ENCODE measurements around the gene SMC3.

DNA sequence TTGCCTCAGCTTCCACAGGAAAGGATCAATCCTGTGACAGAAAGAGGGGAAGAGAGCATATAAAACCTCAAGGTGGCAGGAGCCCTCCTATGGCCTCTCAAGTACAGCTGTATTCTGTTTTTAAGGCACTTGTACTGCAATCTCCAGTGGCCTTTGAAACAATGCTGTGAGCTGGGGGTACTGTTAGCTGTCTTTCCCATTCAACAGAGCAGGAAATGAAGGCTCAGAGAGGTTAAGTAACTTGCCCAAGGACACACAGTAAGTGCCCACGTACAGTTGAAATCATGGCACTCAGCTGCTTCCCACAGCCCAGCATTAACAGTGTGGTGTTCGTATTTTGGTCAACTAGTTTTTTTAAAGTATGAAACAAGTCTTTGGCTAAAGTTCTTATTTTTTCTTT lies 35.8 kb upstream of the SMC3 start:
- TF ChIP-seq, protein P1, sequence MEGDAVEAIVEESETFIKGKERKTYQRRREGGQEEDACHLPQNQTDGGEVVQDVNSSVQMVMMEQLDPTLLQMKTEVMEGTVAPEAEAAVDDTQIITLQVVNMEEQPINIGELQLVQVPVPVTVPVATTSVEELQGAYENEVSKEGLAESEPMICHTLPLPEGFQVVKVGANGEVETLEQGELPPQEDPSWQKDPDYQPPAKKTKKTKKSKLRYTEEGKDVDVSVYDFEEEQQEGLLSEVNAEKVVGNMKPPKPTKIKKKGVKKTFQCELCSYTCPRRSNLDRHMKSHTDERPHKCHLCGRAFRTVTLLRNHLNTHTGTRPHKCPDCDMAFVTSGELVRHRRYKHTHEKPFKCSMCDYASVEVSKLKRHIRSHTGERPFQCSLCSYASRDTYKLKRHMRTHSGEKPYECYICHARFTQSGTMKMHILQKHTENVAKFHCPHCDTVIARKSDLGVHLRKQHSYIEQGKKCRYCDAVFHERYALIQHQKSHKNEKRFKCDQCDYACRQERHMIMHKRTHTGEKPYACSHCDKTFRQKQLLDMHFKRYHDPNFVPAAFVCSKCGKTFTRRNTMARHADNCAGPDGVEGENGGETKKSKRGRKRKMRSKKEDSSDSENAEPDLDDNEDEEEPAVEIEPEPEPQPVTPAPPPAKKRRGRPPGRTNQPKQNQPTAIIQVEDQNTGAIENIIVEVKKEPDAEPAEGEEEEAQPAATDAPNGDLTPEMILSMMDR (IDR thresholded peaks at IDR 0.05; ENCODE audit: poor library complexity), result no peak
- no peak for TF ChIP-seq EZH2phosphoT487 (IDR thresholded peaks at IDR 0.05; ENCODE audit: low read depth, severe bottlenecking, unreplicated experiment)

Data from hepatocyte (in vitro differentiated cells).